OCI-LY1 (cell line): ENCODE measurements around the gene AGBL1.

Source experiments
- H2AFZ ChIP-seq: fragments of 200-600 bp; sonication (generic), shearing (Covaris generic); 2 replicates; pipeline ENCODE4 v1.6.0; 2014; ENCODE audit warnings: antibody characterized with exemption, mild to moderate bottlenecking, low read length
- H3F3A ChIP-seq: fragments of 200-600 bp; sonication (generic), shearing (Covaris generic); 2 replicates; pipeline ENCODE4 v1.6.0; 2014; ENCODE audit warnings: mild to moderate bottlenecking, antibody characterized with exemption, low read length, moderate library complexity; ENCODE audit not compliant: insufficient read depth
- H3K27ac ChIP-seq: fragments of 200-600 bp; sonication (generic); 2 replicates; pipeline ENCODE4 v1.5.1; 2014; ENCODE audit warnings: low read length, mixed run types, mild to moderate bottlenecking, low read depth; ENCODE audit not compliant: poor library complexity, severe bottlenecking
- H3K27me3 ChIP-seq: fragments of 200-600 bp; sonication (generic); 2 replicates; pipeline ENCODE4 v1.6.0; 2014; ENCODE audit warnings: antibody characterized with exemption, mild to moderate bottlenecking, low read length, moderate library complexity; ENCODE audit not compliant: insufficient read depth
- H3K36me3 ChIP-seq: fragments of 200-600 bp; sonication (generic); 2 replicates; pipeline ENCODE4 v1.6.1; 2014; ENCODE audit warnings: mild to moderate bottlenecking, antibody characterized with exemption, low read length, moderate library complexity, mixed read lengths; ENCODE audit not compliant: insufficient read depth
- H3K4me1 ChIP-seq: fragments of 200-600 bp; sonication (generic); 2 replicates; pipeline ENCODE4 v1.5.1; 2014; ENCODE audit warnings: mild to moderate bottlenecking, low read length, moderate library complexity; ENCODE audit not compliant: insufficient read depth, severe bottlenecking
- H3K4me2 ChIP-seq: fragments of 200-600 bp; sonication (generic), shearing (Covaris generic); 2 replicates; pipeline ENCODE4 v1.6.1; 2014; ENCODE audit warnings: low read length
- H3K4me3 ChIP-seq: fragments of 200-600 bp; sonication (generic); 2 replicates; pipeline ENCODE4 v1.5.1; 2014; ENCODE audit warnings: low read length, low read depth, mild to moderate bottlenecking, mixed read lengths; ENCODE audit not compliant: poor library complexity, severe bottlenecking
- H3K79me2 ChIP-seq: fragments of 200-600 bp; shearing (Covaris generic); 2 replicates; pipeline ENCODE4 v1.6.1; 2016; ENCODE audit warnings: mixed run types, low read length, mixed read lengths; ENCODE audit not compliant: insufficient read depth
- H3K9ac ChIP-seq: fragments of 200-600 bp; sonication (generic), shearing (Covaris generic); 2 replicates; pipeline ENCODE4 v1.6.1; 2014; ENCODE audit warnings: mild to moderate bottlenecking, low read length, mixed read lengths
- H3K9me2 ChIP-seq: fragments of 200-600 bp; sonication (generic), shearing (Covaris generic); 2 replicates; pipeline ENCODE4 v1.6.1; 2014; ENCODE audit warnings: low read depth, mild to moderate bottlenecking, low read length, mixed read lengths
- H3K9me3 ChIP-seq: fragments of 200-600 bp; shearing (Covaris generic); 2 replicates; pipeline ENCODE4 v1.6.1; 2014; ENCODE audit warnings: low read length, mixed read lengths
- H4K20me1 ChIP-seq: fragments of 200-600 bp; sonication (generic), shearing (Covaris generic); 2 replicates; pipeline ENCODE4 v1.6.0; 2016; ENCODE audit warnings: mild to moderate bottlenecking, low read length; ENCODE audit not compliant: insufficient read depth
- EZH2 ChIP-seq: fragments of 200-600 bp; sonication (generic), shearing (Covaris generic); IDR thresholded peaks from 2 replicates; pipeline ENCODE4 v1.8.0; 2017; ENCODE audit warnings: borderline replicate concordance, mixed run types, mild to moderate bottlenecking, antibody characterized with exemption, low read length, moderate library complexity, mixed read lengths
- TF ChIP-seq, protein P1 (sequence below): fragments of 200-600 bp; sonication (generic), shearing (Covaris generic); IDR thresholded peaks from 2 replicates; pipeline ENCODE4 v1.5.1; 2017; ENCODE audit warnings: mild to moderate bottlenecking, antibody characterized with exemption, low read length, moderate library complexity, mixed read lengths

The AGBL1 gene

DNA sequence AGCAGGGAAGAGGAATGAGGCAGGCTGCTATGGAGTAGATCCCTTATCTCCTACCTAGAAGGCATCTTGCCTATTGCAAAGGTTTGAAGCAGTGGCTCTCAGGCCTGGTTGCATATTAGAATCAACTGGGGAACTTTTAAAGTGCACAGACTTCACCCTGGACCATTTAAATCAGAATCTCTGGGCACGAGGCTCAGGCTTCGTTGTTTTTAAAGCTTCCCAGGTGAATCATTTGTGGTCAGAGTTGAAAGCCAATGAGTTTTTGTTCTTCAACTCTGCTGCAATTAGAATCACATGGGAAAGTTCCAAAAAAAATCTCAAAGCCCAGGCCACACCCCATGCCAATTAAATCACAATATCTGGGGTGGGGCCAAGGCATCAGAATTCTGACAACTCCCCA, 773.1 kb downstream of the AGBL1 start:
- no peaks in the 10 kb centered on the region for H3K27me3 ChIP-seq
- H3K4me1 ChIP-seq = no peaks in the 10 kb centered on the region
- no peaks in the 10 kb centered on the region for H3K79me2 ChIP-seq
- no peaks in the 10 kb centered on the region for H3K9me2 ChIP-seq
- H3K36me3 ChIP-seq = no peaks in the 10 kb centered on the region
- no peak overlapping the region for H2AFZ ChIP-seq
- H3K27ac ChIP-seq = no peak overlapping the region
- H3F3A ChIP-seq = no peaks in the 10 kb centered on the region
- no peak for TF ChIP-seq EZH2
- TF ChIP-seq, protein P1, sequence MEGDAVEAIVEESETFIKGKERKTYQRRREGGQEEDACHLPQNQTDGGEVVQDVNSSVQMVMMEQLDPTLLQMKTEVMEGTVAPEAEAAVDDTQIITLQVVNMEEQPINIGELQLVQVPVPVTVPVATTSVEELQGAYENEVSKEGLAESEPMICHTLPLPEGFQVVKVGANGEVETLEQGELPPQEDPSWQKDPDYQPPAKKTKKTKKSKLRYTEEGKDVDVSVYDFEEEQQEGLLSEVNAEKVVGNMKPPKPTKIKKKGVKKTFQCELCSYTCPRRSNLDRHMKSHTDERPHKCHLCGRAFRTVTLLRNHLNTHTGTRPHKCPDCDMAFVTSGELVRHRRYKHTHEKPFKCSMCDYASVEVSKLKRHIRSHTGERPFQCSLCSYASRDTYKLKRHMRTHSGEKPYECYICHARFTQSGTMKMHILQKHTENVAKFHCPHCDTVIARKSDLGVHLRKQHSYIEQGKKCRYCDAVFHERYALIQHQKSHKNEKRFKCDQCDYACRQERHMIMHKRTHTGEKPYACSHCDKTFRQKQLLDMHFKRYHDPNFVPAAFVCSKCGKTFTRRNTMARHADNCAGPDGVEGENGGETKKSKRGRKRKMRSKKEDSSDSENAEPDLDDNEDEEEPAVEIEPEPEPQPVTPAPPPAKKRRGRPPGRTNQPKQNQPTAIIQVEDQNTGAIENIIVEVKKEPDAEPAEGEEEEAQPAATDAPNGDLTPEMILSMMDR = no peak
- no peaks in the 10 kb centered on the region for H4K20me1 ChIP-seq
- no peaks in the 10 kb centered on the region for H3K9me3 ChIP-seq
- no peak overlapping the region for H3K4me3 ChIP-seq
- no peak overlapping the region for H3K9ac ChIP-seq
- H3K4me2 ChIP-seq = no peak overlapping the region

DNA sequence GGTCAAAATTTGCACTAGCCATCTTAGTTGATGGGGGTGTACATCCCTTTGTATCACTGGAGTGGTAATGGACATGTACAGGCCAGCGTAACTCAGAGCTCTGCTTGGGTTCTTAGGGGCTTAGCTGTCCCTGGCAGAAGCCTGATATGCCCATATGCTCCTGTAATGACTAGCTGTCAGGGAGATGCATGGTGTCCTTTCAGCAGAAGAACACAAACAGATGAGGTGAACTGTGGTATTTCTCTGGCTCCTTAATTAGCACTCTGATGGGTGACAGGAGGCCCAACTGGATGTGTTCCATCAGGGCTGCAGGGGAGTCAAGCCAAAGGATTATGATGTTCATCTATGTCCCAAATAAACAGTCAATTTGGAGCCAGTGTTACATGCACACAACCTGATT, 774.5 kb downstream of the AGBL1 start:
- Histone ChIP-seq H3K9ac (no peak overlapping the region), H2AFZ (no peak overlapping the region), H3F3A (no peaks in the 10 kb centered on the region), H3K4me2 (no peak overlapping the region), H3K9me3 (no peaks in the 10 kb centered on the region), H3K4me1 (no peaks in the 10 kb centered on the region), H3K79me2 (no peaks in the 10 kb centered on the region), H3K27ac (no peak overlapping the region), H3K27me3 (no peaks in the 10 kb centered on the region), H3K36me3 (no peaks in the 10 kb centered on the region), H3K4me3 (no peak overlapping the region), H4K20me1 (no peaks in the 10 kb centered on the region), H3K9me2 (no peaks in the 10 kb centered on the region)
- no peak for TF ChIP-seq EZH2
- TF ChIP-seq, protein P1 = no peak

DNA sequence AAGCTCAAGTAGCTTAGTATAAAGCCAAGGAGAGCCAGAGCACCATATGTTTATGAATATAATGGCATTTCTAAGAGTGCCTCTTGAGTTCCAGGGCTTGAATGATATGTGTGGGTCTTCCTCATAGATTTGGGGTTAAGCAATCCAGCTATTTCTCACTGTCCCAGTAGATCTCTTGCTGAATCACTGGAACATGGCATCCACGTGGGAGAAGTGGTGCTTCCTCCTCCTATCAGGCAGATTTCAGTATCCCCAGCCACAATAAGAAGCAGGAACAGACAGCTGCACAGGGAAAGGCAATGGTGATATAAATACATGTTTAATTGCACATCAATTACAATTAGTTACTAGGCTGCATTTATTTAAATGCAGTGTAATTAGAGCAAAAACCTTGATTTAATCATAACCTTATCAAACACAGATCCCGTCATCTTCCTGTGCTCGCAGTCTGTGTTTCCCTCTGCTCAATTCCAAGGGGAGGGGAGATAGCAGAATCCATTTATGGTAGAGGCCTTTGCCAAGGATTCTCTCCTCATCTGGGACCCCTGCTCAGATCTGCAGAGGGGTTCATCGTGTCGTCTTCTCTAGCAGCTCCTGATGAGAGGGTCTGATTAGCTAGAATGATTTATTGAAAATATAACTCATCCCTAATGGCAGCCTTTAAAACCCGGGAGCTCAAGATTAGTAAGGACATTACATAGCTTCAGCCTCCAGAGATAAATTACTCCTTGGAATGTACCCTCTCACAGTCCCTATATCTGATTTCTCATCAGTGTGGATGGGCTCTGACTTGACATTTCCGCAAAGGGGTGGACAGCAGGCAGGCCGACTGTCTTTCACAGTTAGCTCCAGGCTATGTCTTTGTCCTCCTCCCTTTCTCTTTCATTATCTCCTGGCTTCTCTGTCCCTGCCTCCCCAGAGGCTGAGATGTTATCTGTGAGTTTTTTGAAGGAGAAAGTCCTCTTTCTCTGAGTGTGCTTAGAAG, 775.9 kb downstream of the AGBL1 start:
- Histone ChIP-seq H3F3A (no peaks in the 10 kb centered on the region), H3K9me2 (no peaks in the 10 kb centered on the region), H3K9me3 (no peaks in the 10 kb centered on the region), H3K4me2 (no peak overlapping the region), H3K4me3 (no peak overlapping the region), H3K36me3 (no peaks in the 10 kb centered on the region), H3K79me2 (no peaks in the 10 kb centered on the region), H3K27ac (no peak overlapping the region), H2AFZ (no peak overlapping the region), H4K20me1 (no peaks in the 10 kb centered on the region), H3K27me3 (no peaks in the 10 kb centered on the region), H3K4me1 (no peaks in the 10 kb centered on the region), H3K9ac (no peak overlapping the region)
- TF ChIP-seq EZH2 = no peak
- TF ChIP-seq, protein P1 = no peak
